UCSD-AML1 (cell line): ENCODE results near the gene C5orf52.
"Not testable (repeated sequence)": the region's sequence is repeated elsewhere in the genome, so short reads cannot be mapped to it uniquely, and the experiment has no call there.

Experiments used
- DNase-seq: peaks from one replicate; lab custom pipeline; 2025; ENCODE audit not compliant: unreplicated experiment; lab: John Stamatoyannopoulos, UW

Gene C5orf52

DNA sequence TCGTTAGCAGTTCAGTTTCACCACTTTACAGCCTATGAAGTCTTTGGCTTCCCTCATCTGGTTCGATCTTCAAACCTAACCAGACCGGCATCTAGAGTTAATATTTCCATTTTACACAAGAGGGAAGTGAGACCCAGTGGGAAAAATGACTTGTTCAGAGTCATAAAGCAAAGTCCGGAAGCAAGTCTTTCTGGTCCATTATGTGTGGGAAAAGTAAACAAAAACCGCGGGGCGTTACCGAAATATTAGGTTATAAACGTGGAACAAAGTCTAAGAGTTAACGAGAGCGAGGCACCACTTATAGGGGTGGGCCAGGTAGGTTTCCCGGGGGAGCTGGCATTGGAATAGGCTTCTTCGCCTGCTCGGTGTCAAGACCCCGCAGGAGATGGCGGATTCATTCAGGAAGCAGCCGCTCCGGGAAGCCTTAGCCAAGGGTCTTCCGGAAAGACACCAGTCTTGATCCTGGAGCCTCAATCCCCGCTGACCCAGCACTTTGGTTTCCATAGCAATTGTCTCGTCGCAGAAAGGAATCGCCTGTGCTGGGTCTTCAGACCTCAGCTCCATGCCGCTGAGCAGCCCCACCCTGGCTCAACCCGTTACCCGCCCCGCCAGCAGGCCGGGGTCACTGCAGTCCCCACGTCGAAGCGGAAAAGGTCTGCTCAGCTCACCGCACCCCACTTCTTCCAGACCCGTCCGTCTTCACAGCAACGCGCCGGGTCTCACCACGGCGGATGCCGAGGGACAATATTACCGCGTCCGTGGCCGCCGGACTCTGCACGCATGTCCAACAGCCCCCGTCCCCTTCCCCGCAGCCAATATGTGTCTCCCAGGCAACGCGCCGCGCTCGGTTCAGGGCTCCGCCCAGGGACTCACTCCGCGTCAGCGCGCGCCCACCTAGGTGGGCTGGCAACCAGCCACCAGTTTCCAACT is at the start of gene C5orf52:
Gene C5orf52 (plus strand): TSS at position 872 of the 930 bp plus-strand sequence. CDS start 82 bp downstream, outside the sequence.
- DNase-seq: peak; percentile 14

DNA sequence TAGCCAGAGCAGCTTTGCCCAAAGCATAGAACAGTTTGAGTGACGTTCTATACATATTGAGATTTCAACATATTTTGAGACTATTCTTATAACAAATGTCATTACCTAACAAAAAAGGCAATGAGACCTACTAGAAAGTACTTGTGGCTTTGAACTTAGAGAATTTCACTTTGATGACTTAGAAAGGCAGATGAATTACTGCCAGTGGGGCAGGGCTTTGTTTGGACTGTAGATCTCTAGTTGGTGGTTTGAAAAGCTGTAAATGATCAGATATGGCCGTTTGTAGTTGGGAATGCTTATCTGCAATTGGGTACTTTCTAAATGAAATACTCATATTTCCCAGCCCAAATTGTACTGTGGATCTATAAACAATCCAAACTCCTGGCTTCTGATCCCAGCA is 47.2 kb upstream of the C5orf52 start:
- no peak for DNase-seq

DNA sequence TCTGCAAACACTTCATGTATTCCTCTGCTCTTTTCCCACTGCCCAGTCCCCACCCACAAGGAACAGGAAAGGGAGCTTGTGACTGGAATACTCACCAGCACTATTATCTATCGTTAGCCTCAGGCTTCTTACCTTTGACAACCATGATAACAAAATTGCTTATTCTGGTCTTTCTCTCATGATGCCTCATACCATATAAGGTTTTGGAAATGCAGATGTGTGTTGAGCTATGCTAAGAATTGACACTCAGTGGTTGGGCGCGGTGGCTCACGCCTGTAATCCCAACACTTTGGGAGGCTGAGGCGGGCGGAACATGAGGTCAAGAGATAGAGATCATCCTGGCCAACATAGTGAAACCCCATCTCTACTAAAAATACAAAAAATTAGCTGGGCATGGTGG is 44.5 kb upstream of the C5orf52 start:
- no peak for DNase-seq

DNA sequence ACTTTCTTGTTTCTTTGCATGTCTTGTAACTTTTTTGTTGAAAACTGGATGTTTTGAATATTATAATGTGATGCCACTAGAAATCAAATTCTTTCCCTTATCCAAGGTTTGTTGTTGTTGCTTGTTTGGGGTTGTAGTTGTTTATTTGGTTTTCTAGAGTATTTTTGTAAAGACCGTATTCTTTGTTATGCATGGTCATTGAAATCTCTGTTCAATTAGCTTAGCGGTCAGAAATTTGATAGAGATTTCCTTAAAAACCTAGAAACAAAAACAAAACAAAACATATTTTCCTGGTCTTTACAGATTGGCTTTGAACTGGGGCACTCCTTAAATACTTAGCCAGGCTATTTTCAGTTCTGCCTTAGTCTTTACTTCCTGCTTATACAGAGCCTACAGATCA is 41.0 kb upstream of the C5orf52 start:
- no peak for DNase-seq

DNA sequence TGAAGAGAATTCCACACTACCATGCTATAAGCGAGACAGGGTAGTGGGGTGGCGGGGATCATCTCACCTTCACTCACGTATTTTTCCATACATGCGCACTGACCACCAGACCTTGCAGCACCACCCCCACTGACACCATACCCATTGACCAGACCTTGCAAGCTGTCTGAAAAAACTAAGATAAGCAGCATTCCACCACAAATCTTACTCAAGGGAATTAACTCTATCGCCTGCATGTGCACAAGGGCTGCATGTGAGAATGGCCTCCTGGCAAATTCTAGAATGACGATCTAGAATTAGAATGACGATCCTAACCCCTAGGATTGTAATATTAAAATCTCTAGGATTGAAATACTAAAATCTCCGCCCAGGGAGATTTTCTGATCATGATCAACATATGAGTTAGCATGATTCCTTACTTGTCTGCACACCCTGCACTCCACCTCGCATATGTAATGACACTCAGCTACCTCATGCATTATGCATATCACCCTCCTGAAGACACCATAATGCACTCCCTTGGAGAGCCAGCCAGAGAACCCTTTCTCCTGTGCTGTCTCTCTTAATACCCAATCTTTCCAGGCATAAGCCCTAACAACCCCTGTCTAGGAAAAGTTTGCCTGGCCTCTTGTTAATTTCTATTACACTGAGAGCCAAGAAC is 30.8 kb upstream of the C5orf52 start:
- DNase-seq: no peak

DNA sequence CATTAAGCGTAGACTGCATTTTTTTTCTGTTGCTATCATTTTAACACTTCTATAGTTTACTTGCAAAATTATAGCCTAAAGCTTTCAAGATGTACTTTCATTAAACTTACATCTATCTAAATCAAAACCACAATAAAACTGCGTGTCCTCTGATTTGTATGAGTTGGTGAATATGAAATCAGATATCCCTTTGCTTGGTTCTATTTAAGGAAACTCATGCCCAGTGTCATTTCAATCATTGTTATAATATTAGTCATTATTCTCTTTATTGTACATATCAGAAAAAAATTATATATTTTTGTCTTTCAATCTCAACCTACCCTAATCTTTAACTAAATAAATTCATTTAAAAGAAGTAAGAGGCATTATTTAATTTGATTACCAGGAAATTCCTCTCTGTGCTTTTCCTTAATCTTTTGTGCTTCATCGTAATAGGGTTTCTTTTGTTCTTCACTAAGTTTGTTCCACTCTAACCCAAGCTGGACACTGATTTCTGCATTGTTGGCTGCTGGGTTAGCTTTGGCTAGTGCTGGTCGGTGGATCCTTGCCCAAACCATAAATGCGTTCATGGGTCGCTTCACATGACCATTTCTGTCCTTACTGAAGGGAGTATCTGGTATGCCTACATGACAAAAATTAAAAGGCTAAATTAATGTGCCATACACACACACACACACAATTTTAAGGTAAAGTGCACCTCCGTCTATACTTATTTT is 22.9 kb upstream of the C5orf52 start:
- no peak for DNase-seq

DNA sequence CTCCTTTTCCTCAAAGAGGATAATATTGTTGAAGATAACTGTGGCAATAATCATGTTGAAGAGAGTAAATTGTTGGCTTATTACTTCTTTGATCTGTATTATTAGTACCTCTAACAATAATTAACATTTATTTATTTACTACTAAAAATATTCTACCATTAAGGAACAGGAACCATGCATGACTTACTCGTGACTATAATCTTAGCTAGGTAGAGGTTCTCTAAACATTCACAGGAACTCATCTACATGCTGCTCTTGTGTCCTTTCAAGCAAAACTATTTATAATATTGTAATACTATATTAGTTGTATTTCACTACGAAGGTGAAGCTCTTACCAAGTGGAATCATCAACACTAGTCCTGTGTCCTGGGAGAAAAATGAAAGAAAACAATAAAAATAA is 22.2 kb upstream of the C5orf52 start:
- DNase-seq: no peak

DNA sequence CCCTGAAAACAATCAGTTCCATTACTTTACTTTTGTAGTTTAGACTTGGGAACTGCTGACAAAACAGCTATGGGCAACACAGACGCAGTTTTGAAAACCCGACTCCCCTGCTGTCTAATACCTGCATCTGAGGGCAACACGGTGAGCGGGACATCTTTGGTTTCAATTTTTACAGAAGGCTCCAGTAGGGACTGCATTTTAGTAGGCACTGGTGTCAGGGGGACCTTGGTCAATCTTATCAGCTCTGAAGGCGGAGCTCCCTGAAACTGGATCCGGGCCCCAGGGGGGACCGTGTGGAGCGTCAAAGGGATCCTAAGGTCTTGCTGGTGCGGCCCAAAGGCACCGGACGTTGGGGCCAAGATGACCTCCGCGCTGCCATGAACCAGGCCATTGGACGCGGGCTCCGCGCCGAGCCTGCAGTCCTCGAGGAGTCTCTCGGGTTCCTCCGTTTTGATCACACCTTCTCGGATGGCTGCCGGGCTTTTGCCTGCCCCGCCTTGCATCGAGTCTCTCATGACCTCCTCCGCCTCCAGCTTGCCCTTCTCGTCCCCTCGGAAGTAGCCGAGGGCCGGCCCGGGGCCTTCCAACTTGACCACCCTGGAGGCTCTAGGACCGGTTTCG is 20.2 kb upstream of the C5orf52 start:
- no peak for DNase-seq

DNA sequence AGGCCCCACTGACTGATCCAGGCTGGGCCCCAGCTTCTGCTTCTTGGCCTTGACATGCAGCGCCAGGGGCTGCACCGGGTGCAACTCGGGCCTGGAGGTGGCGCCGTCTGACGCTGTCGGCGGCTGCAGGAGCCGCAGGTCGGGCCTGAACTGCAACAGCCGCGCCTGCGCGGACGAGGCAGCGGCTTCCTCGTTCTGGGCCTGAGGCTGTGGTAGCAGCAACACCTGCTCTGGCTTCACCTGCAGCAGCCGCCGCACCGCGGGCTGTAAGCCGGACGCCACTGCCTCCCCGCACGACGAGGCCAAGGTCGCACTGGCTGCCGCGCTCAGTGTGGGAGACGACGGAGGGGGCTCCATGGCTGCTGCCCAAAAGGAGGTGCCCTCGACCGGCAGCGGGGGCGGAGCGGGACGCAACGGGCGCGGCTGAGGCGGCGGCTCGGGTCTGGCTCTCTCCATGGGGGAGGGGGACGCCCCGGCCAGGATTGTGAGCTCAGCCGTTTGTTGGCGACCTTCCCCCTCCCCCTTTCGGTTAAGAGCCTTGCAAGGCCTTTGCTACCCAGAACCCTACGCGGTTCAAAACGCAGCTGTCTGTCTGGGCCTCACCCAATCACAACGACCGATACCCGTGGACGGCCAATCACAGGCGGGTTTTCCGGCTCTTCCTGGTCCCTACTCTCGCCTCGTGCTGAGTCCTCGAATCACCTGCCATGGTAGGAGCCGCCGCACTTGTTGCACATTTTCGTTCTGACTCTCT is 19.5 kb upstream of the C5orf52 start:
- no peak for DNase-seq

DNA sequence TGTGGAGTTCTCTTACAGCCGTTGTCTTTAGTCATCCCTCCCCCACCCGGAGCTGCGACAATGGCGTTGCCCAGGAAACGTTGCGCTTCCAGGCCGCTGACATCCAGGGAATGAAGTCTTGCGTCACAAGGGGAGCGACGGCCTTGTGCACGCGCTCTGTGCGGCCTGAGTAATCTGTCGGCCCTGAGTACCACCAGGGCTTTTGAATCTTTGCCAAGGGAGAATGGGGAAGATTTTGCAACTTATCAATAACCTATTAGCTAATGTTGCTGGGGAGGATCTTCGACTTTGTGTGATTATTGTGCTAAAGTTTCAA is 19.0 kb upstream of the C5orf52 start, which contains the start of gene SOX30:
Gene SOX30 (minus strand): TSS at position 62 of the 316 bp plus-strand sequence. CDS start 360 bp downstream, outside the sequence.
- no peak for DNase-seq

DNA sequence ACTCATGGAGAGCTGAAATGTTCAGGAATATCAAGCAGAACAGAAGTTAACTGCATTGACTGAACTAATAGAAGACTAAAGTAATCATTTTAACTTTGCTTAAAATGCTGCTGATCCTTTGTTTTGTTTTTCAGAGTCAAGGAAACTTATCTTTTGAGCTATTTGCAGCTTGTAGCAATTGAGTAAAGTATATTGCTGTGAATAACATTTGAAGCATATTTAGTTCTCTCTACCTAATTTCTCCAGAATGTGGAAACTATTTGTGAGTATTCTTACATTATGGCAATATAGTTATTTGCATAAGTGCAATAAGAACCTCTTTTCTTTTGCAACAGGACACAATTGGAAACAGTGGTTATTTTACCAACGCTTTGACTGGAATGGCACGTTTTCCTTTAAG is 13.8 kb upstream of the C5orf52 start:
- no peak for DNase-seq

DNA sequence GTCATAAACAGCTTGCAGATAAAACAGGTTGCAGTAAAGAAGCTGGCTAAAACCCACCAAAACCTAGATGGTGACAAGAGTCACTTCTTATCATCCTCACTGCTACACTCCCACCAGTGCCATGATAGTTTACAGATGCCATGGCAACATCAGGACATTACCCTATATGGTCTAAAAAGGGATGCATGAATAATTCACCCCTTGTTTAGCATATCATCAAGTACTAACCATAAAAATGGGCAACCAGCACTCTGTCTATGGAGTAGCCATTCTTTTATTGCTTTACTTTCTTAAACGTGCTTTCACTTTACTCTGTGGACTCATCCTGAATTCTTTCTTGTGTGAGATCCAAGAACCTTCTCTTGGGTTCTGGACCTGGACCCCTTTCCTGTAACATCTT is 12.4 kb upstream of the C5orf52 start:
- DNase-seq: no peak

DNA sequence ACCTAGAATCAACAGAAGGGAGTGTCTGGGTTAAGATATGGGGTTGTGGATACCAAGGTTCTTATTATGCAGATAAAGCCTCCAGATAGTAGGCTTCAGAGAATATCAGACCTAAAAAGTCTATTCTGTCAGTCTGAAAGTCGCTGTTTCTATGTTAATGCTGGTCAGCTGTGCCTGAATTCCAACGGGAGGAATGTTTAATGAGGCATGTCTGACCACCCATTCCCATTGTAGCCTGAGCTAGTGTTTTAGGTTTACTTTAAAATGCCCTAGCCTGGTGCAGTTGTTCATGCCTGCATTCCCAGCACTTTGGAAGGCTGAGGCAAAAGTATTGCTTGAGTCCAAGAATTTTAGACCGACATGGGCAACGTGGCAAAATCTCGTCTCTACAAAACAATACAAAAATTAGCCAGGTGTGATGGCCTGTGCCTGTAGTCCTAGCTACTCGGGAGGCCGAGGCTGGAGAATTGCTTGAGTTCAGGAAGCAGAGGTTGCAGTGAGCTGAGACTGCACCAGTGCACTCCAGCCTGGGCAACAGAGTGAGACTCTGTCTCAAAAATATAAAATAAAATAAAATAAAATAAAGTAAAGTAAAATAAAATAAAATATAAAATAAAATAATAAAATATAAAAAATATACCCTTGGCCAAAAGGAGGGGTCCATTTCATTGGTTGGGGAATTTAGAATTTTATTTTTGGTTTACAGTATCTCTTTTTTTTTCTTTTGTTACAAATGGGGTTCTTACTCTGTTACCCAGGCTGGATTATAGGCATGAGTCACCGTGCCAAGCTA is 11.3 kb upstream of the C5orf52 start:
- no peak for DNase-seq

DNA sequence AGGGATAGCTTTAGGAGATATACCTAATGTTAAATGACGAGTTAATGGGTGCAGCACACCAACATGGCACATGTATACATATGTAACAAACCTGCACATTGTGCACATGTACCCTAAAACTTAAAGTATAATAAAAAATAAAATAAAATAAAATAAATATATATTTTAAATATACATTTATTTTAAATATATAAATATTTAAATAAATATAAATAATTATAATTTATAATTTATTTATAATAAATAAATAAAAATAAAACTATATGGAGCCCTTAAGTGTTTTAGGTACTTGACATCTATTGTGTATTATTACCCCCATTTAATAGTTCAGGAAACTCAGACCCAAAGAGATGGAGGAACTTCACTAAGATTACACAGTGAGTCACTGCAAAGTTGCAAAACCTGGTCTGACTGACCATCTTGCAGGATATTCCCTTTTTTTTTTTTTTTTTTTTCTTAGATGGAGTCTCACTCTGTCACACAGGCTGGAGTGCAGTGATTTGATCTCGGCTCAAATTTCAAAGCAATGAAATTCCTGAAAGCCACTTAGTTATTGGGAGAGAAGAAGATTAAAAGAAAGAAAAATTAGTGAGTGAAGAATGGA is 5.8 kb upstream of the C5orf52 start:
- DNase-seq: no peak

DNA sequence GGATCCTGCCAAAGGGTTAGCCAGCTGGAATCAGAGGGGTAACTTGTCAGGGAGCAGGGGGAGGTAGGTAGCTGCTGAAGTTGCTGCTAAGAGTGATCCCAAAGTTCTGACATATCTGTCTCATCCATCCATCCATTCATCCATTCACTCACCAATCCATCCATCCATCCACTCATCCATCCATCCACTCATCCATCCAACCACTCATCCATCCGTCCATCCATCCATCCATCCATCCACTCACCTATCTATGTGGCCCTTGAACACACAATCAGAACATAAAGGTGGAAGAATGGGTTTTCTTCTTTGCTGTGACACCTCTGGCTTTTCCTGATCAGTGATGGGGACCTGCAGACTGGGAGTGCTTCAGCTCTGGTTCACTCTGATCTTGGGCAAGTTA is 3.0 kb upstream of the C5orf52 start:
- DNase-seq: no peak

DNA sequence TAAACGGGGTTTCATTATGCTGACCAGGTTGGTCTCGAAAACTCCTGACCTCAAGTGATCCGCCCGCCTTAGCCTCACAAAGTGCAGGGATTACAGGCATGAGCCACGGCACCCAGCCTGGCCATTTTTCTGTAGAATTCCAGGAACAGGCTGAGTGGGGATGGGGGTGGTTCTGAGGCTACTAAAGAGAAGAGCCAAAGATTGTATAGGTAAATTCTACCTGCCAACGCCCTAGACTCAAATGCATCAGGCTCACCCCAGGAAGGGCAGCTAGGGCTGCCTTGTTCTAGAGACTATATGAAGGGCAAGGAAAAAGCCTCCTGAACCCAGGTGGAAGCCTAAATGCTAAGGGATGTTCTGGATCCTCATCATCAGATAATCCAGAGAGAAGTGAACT is 1.6 kb upstream of the C5orf52 start:
- DNase-seq: no peak

DNA sequence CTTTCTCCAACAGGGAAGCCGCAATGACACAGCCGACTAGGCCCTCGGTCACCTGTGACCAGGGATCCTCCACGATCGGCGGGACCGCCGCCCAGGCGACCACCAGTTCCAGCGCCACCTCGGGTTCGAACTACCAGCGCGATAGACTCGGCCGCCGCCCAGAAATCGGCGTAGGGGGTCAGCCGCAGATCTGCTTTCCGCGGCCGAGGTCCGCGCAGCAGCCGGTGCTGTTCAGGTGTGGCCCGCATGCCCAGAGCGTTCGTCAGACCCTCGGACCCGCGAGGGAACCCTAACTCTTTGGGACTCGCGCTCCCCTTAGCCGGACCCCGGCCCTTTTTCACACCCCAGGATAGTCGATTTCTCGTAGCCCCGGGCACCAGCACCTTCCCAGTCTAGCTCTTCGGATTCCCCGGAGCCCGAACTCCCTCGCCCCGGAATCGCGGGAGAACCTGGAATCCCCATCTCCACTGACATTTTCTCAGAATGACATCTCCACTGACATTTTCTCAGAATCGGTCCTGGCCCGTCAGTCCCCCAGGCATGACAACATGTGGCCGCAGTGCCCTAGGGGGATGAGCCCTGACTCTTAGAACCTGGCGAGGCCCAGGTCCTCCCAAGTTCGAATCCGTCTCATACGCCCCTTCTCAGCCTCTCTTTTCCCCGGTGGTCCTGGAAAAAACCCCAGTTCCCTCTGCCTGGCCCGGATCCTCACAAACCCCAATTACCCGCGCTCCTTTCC is 428 bp downstream of the C5orf52 start:
- DNase-seq: no peak

DNA sequence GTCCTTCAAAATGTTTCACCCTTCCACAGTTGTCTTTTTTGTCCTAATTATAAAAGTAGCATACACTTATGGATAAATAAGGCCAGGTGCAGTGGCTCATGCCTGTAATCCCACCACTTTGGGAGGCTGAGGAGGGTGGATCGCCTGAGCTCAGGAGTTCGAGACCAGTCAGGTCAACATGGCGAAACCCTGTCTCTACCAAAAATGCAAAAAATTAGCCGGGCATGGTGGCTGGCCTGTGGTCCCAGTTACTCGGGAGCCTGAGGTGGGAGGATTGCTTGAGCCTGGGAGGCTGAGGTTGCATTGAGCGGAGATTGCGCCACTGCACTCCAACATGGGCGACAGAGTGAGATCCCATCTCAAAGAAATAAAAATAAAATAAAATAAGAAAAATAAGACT is 1.6 kb downstream of the C5orf52 start:
- DNase-seq: no peak

DNA sequence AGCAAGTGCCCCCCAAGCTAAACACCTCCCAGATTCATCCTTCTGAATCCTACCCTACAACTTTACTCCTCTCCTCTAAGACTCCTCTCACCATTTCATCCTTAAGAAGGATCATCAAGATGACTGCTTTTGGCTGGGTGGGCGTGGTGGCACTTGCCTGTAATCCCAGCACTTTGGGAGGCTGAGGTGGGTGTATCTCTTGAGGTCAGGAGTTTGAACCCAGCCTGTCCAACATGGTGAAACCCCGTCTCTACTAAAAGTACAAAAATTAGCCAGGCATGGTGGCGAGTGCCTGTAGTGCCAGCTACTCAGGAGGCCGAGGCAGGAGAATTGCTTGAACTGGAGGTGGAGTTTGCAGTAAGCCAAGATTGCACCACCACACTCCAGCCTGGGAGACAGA is 3.0 kb downstream of the C5orf52 start:
- not testable (repeated sequence) for DNase-seq
